Measurements from ENCODE around the gene PPFIBP2. TPM values are rescaled to one million over a fixed set of nuclear protein-coding genes. Genes with fewer than 3 reads are reported as not detected.

The PPFIBP2 gene
- total and polyA plus RNA-seq, 2 of the 13 experiments (the other 11 are each of a cell fraction or from before 2014, with no cell fraction given) = 15.0 to 52.5 TPM

DNA sequence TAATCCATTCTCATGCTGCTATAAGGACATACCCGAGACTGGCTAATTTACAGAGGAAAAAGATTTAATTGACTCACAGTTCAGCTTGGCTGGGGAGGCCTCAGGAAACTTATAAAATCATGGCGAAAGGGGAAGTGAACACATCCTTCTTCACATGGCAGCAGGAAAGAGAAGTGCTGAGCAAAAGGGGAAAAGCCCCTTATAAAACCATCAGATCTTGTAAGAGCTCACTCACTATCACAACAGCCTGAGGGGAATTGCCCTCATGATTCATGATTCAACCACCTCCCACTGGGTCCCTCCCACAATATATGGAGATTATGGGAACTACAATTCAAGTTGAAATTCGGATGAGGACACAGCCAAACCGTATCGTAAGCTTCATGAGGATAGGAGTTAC lies 163.3 kb downstream of the PPFIBP2 start:
- Histone ChIP-seq H3K36me3 (replicated peaks in 1 of 2; ENCODE audit: control insufficient read depth in 1 of 2, insufficient read depth in 2 of 2, low read length in 2 of 2) (no peaks in the 10 kb centered on the region), H4K20me1 (ENCODE audit: insufficient read depth, low read length) (no peaks in the 10 kb centered on the region), H3K4me2 (ENCODE audit: low read depth, low read length) (no peak overlapping the region), H3K79me2 (ENCODE audit: insufficient read depth, low read length) (no peaks in the 10 kb centered on the region), H3K27ac (ENCODE audit: extremely low read length, insufficient read depth, low read length) (no peak overlapping the region), H3K27me3 (ENCODE audit: control insufficient read depth in 1 of 2, insufficient read depth in 2 of 2, low read length in 2 of 2) (peaks cover 3 to 22% of the 10 kb centered on the region in 2 experiments; a peak in 4 of 5 replicates), H3K4me3 (replicated peaks in 1 of 3; ENCODE audit: insufficient read depth in 1 of 3, low read depth in 2 of 3, low read length in 3 of 3) (no peak overlapping the region), H3K9ac (ENCODE audit: insufficient read depth, low read depth, low read length) (no peak overlapping the region), H2AFZ (ENCODE audit: low read length) (no peak overlapping the region), H3K9me3 (ENCODE audit: low read length) (no peaks in the 10 kb centered on the region), H3K4me1 (ENCODE audit: insufficient read depth, low read length) (peaks cover 12% of the 10 kb centered on the region)
- intact Hi-C loops (cut with micrococcal nuclease; ENCODE audit: unreplicated experiment) (no loop called here), in situ Hi-C loops (cut with HindIII; ENCODE audit: extremely low pct_ligation_motif_present, low pct_unique_long_range_greater_than_20kb) (loop anchor here (25.0 kb wide), 1 partner anchor 315 kb away; no protein-coding TSS in a partner anchor)
- FAIRE-seq (no peak), ATAC-seq (no peak), DNase-seq (ENCODE audit: low spot score) (no peak)
- 24% methylated on average over 5 of the region's 5 CpGs for WGBS (ENCODE audit: low lambda C conversion rate)
- CTCF ChIA-PET (ENCODE audit: low intra/inter-chr PET ratio, low total read pairs) = no interaction called here
- POLR2A ChIA-PET = no interaction called here
- no TSS peak for BruUV-seq (replicated peaks)
- TF ChIP-seq, protein P1, sequence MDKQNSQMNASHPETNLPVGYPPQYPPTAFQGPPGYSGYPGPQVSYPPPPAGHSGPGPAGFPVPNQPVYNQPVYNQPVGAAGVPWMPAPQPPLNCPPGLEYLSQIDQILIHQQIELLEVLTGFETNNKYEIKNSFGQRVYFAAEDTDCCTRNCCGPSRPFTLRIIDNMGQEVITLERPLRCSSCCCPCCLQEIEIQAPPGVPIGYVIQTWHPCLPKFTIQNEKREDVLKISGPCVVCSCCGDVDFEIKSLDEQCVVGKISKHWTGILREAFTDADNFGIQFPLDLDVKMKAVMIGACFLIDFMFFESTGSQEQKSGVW (CRISPR knock-in tag; IDR thresholded peaks at IDR 0.05; ENCODE audit: borderline replicate concordance) = no peak
- no peak for TF ChIP-seq NR1H2 (CRISPR knock-in tag; IDR thresholded peaks at IDR 0.05; ENCODE audit: borderline replicate concordance, low read depth)
- TF ChIP-seq IRF1 (CRISPR knock-in tag; IDR thresholded peaks at IDR 0.05; ENCODE audit: low read depth) = no peak
- TF ChIP-seq, protein P2, sequence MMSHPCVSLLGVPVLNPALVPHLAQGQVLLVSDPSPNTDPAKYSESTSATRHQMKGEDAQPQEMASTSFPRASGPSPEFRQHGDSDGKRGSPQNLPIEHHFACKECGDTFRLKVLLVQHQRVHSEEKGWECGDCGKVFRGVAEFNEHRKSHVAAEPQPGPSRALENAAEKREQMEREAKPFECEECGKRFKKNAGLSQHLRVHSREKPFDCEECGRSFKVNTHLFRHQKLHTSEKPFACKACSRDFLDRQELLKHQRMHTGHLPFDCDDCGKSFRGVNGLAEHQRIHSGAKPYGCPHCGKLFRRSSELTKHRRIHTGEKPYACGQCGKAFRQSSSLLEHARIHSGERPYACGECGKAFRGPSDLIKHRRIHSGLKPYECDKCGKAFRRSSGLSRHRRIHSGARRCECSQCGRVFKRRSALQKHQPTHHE (CRISPR knock-in tag; IDR thresholded peaks at IDR 0.05; ENCODE audit: borderline replicate concordance) = no peak
- TF ChIP-seq CBX5 (CRISPR knock-in tag; IDR thresholded peaks at IDR 0.05; ENCODE audit: borderline replicate concordance) = no peak
- no peak for TF ChIP-seq NONO (IDR thresholded peaks at IDR 0.05)
- TF ChIP-seq NONO (CRISPR knock-in tag; conservative IDR thresholded peaks at IDR 0.05) = no peak
- TF ChIP-seq ZSCAN30 (CRISPR knock-in tag; IDR thresholded peaks at IDR 0.05) = no peak
- no peak for TF ChIP-seq GATAD1 (CRISPR knock-in tag; IDR thresholded peaks at IDR 0.05)
- no peak for TF ChIP-seq CENPBD1 (CRISPR knock-in tag; IDR thresholded peaks at IDR 0.05; ENCODE audit: borderline replicate concordance, low read depth)
- TF ChIP-seq, protein P3, sequence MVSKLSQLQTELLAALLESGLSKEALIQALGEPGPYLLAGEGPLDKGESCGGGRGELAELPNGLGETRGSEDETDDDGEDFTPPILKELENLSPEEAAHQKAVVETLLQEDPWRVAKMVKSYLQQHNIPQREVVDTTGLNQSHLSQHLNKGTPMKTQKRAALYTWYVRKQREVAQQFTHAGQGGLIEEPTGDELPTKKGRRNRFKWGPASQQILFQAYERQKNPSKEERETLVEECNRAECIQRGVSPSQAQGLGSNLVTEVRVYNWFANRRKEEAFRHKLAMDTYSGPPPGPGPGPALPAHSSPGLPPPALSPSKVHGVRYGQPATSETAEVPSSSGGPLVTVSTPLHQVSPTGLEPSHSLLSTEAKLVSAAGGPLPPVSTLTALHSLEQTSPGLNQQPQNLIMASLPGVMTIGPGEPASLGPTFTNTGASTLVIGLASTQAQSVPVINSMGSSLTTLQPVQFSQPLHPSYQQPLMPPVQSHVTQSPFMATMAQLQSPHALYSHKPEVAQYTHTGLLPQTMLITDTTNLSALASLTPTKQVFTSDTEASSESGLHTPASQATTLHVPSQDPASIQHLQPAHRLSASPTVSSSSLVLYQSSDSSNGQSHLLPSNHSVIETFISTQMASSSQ (IDR thresholded peaks at IDR 0.05; ENCODE audit: low read depth) = no peak
- TF ChIP-seq, protein P3 (CRISPR knock-in tag; IDR thresholded peaks at IDR 0.05; ENCODE audit: borderline replicate concordance) = no peak
- TF ChIP-seq ZFP36L1 (CRISPR knock-in tag; IDR thresholded peaks at IDR 0.05) = no peak
- no peak for TF ChIP-seq ZBTB37 (CRISPR knock-in tag; IDR thresholded peaks at IDR 0.05)
- TF ChIP-seq, protein P4, sequence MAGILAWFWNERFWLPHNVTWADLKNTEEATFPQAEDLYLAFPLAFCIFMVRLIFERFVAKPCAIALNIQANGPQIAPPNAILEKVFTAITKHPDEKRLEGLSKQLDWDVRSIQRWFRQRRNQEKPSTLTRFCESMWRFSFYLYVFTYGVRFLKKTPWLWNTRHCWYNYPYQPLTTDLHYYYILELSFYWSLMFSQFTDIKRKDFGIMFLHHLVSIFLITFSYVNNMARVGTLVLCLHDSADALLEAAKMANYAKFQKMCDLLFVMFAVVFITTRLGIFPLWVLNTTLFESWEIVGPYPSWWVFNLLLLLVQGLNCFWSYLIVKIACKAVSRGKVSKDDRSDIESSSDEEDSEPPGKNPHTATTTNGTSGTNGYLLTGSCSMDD (CRISPR knock-in tag; IDR thresholded peaks at IDR 0.05) = no peak
